Suprapubic skin (tissue), 3 donors: ENCODE measurements around the gene ESAM.

ENCODE experiments used
- EP300 ChIP-seq: sonication (generic); formaldehyde crosslinking; IDR thresholded peaks from one replicate; pipeline ENCODE4 v1.6.1; 2017; ENCODE audit warnings: antibody characterized with exemption
- TF ChIP-seq, protein P1 (sequence below), 2 donors: fragments of 200-600 bp in 1 of 2; fragments of 450-650 bp in 1 of 2; sonication (generic) in 1 of 2; IDR thresholded peaks; one replicate each; pipeline ENCODE4 v1.5.1; 2016 to 2019; ENCODE audit warnings: antibody characterized with exemption in 2 of 2, mild to moderate bottlenecking in 1 of 2, moderate library complexity in 1 of 2

DNA sequence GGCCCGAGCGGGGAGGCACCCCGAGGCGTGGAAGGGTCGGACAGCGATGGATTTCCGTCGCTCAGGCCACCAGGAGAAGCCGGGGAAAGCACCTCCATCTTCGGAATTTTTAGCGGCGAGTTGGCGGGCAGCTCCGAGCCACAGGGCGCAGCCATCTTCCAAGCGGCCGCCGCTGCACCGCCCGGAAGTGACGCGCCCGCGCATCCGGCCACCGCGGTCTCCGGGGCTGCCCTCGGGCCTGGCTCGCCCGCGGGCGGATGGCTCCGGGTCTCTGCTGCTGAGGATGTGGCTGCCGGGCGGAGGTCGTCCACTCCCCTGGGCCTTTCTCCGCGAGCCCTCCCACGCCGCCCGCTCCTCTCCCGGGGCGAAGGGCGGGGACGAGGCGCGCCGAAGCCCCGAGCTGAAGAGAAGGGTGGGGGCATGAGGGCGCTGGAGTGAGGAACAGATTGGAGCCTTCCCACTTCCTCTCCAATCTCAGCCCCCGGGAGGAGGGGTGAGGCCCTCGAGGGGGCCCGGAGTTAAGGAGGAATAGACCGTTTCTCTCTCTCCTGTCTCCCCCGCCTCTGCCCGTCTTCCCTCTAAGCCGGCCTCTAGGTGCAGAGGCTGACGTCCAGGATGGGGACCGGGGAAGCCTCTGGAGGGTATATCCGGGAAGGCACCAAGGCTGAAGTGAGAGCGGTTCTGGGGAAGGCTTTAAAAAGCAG lies 38.3 kb upstream of the ESAM start, which contains the start of gene MSANTD2:
- TF ChIP-seq, protein P1, sequence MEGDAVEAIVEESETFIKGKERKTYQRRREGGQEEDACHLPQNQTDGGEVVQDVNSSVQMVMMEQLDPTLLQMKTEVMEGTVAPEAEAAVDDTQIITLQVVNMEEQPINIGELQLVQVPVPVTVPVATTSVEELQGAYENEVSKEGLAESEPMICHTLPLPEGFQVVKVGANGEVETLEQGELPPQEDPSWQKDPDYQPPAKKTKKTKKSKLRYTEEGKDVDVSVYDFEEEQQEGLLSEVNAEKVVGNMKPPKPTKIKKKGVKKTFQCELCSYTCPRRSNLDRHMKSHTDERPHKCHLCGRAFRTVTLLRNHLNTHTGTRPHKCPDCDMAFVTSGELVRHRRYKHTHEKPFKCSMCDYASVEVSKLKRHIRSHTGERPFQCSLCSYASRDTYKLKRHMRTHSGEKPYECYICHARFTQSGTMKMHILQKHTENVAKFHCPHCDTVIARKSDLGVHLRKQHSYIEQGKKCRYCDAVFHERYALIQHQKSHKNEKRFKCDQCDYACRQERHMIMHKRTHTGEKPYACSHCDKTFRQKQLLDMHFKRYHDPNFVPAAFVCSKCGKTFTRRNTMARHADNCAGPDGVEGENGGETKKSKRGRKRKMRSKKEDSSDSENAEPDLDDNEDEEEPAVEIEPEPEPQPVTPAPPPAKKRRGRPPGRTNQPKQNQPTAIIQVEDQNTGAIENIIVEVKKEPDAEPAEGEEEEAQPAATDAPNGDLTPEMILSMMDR (IDR thresholded peaks at IDR 0.05), result no peak
- TF ChIP-seq EP300, result no peak
